Body of pancreas (tissue), 4 donors: ENCODE data around the gene BRAT1.

Source experiments
- CTCF ChIP-seq, 7 experiments: fragments of 450-650 bp in 4 of 7; fragments of 200-600 bp in 3 of 7; sonication (generic) in 3 of 7; IDR thresholded peaks; one replicate each; pipeline ENCODE4 v1.5.1; 2016 to 2019; ENCODE audit warnings: antibody characterized with exemption in 7 of 7
- POLR2A ChIP-seq, 3 donors: fragments of 450-650 bp; IDR thresholded peaks; one replicate each; pipeline ENCODE4 v1.6.1; 2016; ENCODE audit warnings: antibody characterized with exemption in 3 of 3, mild to moderate bottlenecking in 2 of 3

GRCh38 chr7:2595258-2595860, 40.0 kb upstream of the BRAT1 start:
- no peak for TF ChIP-seq CTCF (IDR thresholded peaks at IDR 0.05)
- TF ChIP-seq POLR2A (IDR thresholded peaks at IDR 0.05) = no peak
